Measurements from ENCODE around the gene ABCA6.

The ABCA6 gene

DNA sequence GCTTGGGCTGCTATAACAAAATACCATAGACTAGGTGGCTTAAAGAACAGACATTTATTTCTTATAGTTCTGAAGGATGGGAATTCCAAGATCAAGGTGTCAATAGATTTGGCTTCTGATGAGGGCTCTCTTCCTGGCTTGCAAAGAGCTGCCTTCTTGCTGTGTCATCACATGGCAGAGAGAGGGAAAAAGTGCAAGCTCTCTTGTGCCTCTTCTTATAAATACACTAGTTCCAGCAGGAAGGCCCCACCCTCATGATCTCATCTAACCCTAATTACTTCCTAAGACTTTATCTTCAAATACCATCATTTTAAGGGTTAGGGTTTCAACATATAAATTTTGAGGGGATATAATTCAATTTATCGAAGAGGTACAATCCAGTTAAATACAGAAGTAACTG, 111.5 kb downstream of the ABCA6 start:
- Histone ChIP-seq H3K27ac (ENCODE audit: insufficient read depth, low read length, poor library complexity, severe bottlenecking) (no peak overlapping the region), H3K27me3 (replicated peaks; ENCODE audit: control insufficient read depth, insufficient read depth, low read length, poor library complexity, severe bottlenecking) (no peaks in the 10 kb centered on the region), H3K9me3 (ENCODE audit: control insufficient read depth, low read length) (no peaks in the 10 kb centered on the region), H3K36me3 (ENCODE audit: control insufficient read depth, insufficient read depth, low read length) (no peaks in the 10 kb centered on the region), H3K4me1 (ENCODE audit: control insufficient read depth, insufficient read depth, low read length, poor library complexity, severe bottlenecking) (no peaks in the 10 kb centered on the region), H3K4me3 (ENCODE audit: insufficient read depth, low read depth, low read length, poor library complexity, severe bottlenecking) (no peak overlapping the region)
- DNase-seq: no peak

All from effector memory CD4-positive, alpha-beta T cell (primary cell).